NB4 (cell line): ENCODE data around the gene NKG7.

Experiments used
- MYC ChIP-seq: IDR thresholded peaks from 2 replicates; pipeline ENCODE4 v1.6.1; 2011; ENCODE audit warnings: low read depth, low read length
- POLR2A ChIP-seq: IDR thresholded peaks from 2 replicates; pipeline ENCODE4 v1.6.1; 2011; ENCODE audit warnings: mild to moderate bottlenecking; ENCODE audit not compliant: insufficient read length; ENCODE audit errors: extremely low read depth
- TF ChIP-seq, protein P1 (sequence below): IDR thresholded peaks from one replicate; pipeline ENCODE4 v1.5.1; 2012; ENCODE audit warnings: low read depth, low read length
- TF ChIP-seq, protein P2 (sequence below): IDR thresholded peaks from 2 replicates; pipeline ENCODE4 v1.6.1; 2011; ENCODE audit warnings: low read depth, low read length

DNA sequence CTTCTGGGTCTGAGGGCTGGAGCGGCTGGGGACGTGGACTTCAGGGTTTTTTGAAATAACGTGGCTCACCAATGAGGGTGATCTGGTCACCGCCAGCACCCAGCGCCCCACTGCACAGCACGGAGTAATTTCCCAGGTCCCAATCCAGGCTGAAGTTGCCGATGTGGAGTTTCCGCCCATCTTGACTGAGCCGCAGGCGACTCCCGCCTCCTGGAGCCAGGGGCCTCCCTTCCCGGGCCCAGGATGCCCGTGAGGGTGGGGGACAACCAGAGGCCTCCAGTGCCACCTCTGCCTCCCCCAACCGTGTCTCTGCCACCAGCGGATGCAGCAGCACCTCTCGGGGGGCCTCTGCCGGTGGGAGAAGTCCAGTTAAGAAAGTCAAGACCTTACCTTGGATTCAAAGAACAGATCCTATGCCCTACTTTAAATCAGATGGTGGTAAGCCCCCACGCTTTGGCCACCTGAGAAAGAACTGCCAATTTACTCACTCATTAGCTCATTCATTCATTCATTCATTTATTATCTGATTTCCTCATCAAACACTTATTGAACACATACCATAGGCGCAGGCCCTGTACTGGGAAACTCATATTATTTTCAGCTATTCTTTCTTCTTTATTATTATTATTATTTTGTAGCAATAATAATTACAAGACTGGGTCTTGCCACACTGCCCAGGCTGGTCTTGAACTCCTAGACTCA, 34.4 kb downstream of the NKG7 start:
- TF ChIP-seq, protein P1, sequence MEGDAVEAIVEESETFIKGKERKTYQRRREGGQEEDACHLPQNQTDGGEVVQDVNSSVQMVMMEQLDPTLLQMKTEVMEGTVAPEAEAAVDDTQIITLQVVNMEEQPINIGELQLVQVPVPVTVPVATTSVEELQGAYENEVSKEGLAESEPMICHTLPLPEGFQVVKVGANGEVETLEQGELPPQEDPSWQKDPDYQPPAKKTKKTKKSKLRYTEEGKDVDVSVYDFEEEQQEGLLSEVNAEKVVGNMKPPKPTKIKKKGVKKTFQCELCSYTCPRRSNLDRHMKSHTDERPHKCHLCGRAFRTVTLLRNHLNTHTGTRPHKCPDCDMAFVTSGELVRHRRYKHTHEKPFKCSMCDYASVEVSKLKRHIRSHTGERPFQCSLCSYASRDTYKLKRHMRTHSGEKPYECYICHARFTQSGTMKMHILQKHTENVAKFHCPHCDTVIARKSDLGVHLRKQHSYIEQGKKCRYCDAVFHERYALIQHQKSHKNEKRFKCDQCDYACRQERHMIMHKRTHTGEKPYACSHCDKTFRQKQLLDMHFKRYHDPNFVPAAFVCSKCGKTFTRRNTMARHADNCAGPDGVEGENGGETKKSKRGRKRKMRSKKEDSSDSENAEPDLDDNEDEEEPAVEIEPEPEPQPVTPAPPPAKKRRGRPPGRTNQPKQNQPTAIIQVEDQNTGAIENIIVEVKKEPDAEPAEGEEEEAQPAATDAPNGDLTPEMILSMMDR = no peak
- no peak for TF ChIP-seq POLR2A
- TF ChIP-seq, protein P2, sequence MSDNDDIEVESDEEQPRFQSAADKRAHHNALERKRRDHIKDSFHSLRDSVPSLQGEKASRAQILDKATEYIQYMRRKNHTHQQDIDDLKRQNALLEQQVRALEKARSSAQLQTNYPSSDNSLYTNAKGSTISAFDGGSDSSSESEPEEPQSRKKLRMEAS = no peak
- no peak for TF ChIP-seq MYC
